DND-41 (cell line): ENCODE data around the gene PCDHA11.
"Not testable (repeated sequence)": the region's sequence is repeated elsewhere in the genome, so short reads cannot be mapped to it uniquely, and the experiment has no call there.

Source experiments
- ATAC-seq: fragments of 200-7000 bp; cut with Tn5 transposase; 3 replicates; pipeline ENCODE4 v1.9.1; 2021; ENCODE audit warnings: low read depth; ENCODE audit not compliant: insufficient read depth
- DNase-seq: peaks from one replicate; pipeline ENCODE4 v3.0.0-alpha.2; 2020
- H2AFZ ChIP-seq: 2 replicates; pipeline ENCODE4 v1.6.0; 2012; ENCODE audit warnings: low read depth, low read length
- H3K27ac ChIP-seq: 2 replicates; pipeline ENCODE4 v1.5.1; 2012; ENCODE audit warnings: low read length, inconsistent platforms
- H3K27me3 ChIP-seq: fragments of 200-600 bp; sonication (generic); 2 replicates; pipeline ENCODE4 v1.6.0; 2012; ENCODE audit warnings: low read length, mild to moderate bottlenecking, inconsistent platforms; ENCODE audit not compliant: insufficient read depth, poor library complexity
- H3K36me3 ChIP-seq: 2 replicates; pipeline ENCODE4 v1.5.1; 2012; ENCODE audit warnings: low read length, inconsistent platforms; ENCODE audit not compliant: insufficient read depth
- H3K4me1 ChIP-seq: 2 replicates; pipeline ENCODE4 v1.5.1; 2012; ENCODE audit warnings: mild to moderate bottlenecking, low read length; ENCODE audit not compliant: insufficient read depth
- H3K4me2 ChIP-seq: 2 replicates; pipeline ENCODE4 v1.6.0; 2012; ENCODE audit warnings: mild to moderate bottlenecking, moderate library complexity, low read length, inconsistent platforms; ENCODE audit not compliant: insufficient read depth
- H3K4me3 ChIP-seq, 2 experiments: fragments of 200-600 bp in 1 of 2; shearing (Covaris generic) in 1 of 2; 2 replicates each; pipeline ENCODE4 v1.5.1; 2012 to 2016; ENCODE audit warnings: inconsistent platforms in 2 of 2, low read length in 2 of 2, mild to moderate bottlenecking in 2 of 2, low read depth in 1 of 2, moderate library complexity in 1 of 2
- H3K79me2 ChIP-seq: 2 replicates; pipeline ENCODE4 v1.6.0; 2012; ENCODE audit warnings: low read length, inconsistent platforms; ENCODE audit not compliant: insufficient read depth
- H3K9ac ChIP-seq: 2 replicates; pipeline ENCODE4 v1.6.0; 2012; ENCODE audit warnings: low read depth, mild to moderate bottlenecking, inconsistent platforms, low read length, moderate library complexity
- H3K9me3 ChIP-seq: 2 replicates; pipeline ENCODE4 v1.5.1; 2012; ENCODE audit warnings: low read length, moderate library complexity, mild to moderate bottlenecking, inconsistent platforms; ENCODE audit not compliant: insufficient read depth, severe bottlenecking
- H4K20me1 ChIP-seq: 2 replicates; pipeline ENCODE4 v1.6.0; 2012; ENCODE audit warnings: low read length; ENCODE audit not compliant: insufficient read depth
- EZH2 ChIP-seq: IDR thresholded peaks from 3 replicates; pipeline ENCODE4 v1.6.1; 2012; ENCODE audit warnings: borderline replicate concordance, low read depth, mild to moderate bottlenecking, moderate library complexity, low read length, inconsistent platforms; ENCODE audit not compliant: severe bottlenecking
- TF ChIP-seq, protein P1 (sequence below): IDR thresholded peaks from 2 replicates; pipeline ENCODE4 v1.5.1; 2012; ENCODE audit warnings: borderline replicate concordance, low read length, moderate library complexity, mild to moderate bottlenecking; ENCODE audit not compliant: poor library complexity, severe bottlenecking; ENCODE audit errors: extremely low read depth

Gene PCDHA11

DNA sequence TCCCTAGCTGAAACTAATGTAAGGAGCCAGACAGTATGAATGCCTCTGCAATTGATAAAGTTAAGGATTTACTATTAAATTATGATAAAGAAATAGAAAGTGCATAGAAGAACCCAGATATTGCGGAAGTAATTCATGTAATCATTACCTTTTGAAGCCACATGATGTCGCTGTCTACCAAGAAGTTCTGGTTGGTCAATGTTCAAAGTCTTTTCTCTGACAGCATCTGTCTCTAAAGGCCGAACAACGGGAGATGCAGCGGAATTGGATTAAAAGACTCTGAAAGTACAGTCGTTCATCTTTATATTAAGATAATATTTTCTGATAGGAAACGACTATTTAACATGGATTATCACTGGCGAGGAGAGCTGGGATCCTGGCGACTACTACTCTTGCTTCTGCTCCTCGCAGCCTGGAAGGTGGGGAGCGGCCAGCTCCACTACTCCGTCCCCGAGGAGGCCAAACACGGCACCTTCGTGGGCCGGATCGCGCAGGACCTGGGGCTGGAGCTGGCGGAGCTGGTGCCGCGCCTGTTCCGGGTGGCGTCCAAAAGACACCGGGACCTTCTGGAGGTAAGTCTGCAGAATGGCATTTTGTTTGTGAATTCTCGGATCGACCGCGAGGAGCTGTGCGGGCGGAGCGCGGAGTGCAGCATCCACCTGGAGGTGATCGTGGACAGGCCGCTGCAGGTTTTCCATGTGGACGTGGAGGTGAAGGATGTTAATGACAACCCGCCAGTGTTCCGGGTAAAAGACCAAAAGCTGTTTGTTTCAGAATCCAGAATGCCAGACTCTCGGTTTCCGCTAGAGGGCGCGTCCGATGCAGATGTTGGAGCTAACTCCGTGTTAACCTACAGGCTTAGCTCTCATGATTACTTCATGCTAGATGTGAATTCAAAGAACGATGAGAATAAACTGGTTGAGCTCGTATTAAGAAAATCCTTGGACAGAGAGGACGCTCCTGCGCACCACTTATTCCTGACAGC, 27.5 kb upstream of the PCDHA11 start, which contains the start of gene PCDHA8:
Gene PCDHA8, plus strand, starts transcription at position 210 of the 985 bp plus-strand sequence. Its CDS starts 135 bp downstream, at position 345.
- Histone ChIP-seq H2AFZ (no peak within 1 kb of the TSS), H3K27ac (no peak within 1 kb of the TSS), H3K36me3 (no peaks in the 10 kb centered on the region), H3K79me2 (no peaks in the 10 kb centered on the region), H3K27me3 (no peaks in the 10 kb centered on the region), H4K20me1 (no peaks in the 10 kb centered on the region), H3K9ac (no peak within 1 kb of the TSS), H3K9me3 (no peaks in the 10 kb centered on the region), H3K4me1 (no peaks in the 10 kb centered on the region), H3K4me3 (no peak within 1 kb of the TSS), H3K4me2 (no peak within 1 kb of the TSS)
- ATAC-seq: no peak
- TF ChIP-seq, protein P1, sequence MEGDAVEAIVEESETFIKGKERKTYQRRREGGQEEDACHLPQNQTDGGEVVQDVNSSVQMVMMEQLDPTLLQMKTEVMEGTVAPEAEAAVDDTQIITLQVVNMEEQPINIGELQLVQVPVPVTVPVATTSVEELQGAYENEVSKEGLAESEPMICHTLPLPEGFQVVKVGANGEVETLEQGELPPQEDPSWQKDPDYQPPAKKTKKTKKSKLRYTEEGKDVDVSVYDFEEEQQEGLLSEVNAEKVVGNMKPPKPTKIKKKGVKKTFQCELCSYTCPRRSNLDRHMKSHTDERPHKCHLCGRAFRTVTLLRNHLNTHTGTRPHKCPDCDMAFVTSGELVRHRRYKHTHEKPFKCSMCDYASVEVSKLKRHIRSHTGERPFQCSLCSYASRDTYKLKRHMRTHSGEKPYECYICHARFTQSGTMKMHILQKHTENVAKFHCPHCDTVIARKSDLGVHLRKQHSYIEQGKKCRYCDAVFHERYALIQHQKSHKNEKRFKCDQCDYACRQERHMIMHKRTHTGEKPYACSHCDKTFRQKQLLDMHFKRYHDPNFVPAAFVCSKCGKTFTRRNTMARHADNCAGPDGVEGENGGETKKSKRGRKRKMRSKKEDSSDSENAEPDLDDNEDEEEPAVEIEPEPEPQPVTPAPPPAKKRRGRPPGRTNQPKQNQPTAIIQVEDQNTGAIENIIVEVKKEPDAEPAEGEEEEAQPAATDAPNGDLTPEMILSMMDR: peak; percentile 58
- no peak for TF ChIP-seq EZH2
- no peak for DNase-seq

DNA sequence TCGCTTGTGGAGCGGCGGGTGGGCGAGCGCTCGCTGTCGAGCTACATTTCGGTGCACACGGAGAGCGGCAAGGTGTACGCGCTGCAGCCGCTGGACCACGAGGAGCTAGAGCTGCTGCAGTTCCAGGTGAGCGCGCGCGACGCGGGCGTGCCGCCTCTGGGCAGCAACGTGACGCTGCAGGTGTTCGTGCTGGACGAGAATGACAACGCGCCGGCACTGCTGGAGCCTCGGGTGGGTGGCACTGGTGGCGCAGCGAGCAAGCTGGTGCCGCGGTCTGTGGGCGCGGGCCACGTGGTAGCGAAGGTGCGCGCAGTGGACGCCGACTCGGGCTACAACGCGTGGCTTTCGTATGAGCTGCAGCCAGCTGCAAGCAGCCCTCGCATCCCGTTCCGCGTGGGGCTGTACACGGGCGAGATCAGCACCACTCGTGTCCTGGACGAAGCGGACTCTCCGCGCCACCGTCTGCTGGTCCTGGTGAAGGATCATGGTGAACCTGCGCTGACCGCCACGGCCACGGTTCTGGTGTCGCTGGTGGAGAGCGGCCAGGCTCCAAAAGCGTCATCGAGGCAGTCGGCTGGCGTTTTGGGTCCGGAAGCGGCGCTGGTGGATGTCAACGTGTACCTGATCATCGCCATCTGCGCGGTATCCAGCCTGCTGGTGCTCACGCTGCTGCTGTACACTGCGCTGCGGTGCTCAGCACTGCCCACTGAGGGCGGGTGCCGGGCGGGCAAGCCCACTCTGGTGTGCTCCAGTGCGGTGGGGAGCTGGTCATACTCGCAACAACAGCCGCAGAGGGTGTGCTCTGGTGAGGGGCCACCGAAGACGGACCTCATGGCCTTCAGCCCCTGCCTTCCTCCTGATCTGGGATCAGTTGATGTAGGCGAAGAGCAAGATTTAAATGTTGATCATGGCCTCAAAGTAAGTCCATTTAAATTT, 25.7 kb upstream of the PCDHA11 start:
- TF ChIP-seq, protein P1: no peak
- no peak for TF ChIP-seq EZH2
- H2AFZ ChIP-seq: no peak overlapping the region
- H3K27ac ChIP-seq: no peak overlapping the region
- H3K4me1 ChIP-seq: no peaks in the 10 kb centered on the region
- ATAC-seq (no peak), DNase-seq (no peak)
- no peaks in the 10 kb centered on the region for H3K27me3 ChIP-seq
- H3K36me3 ChIP-seq: no peaks in the 10 kb centered on the region
- H4K20me1 ChIP-seq: no peaks in the 10 kb centered on the region
- no peak overlapping the region for H3K4me3 ChIP-seq
- H3K9me3 ChIP-seq: no peaks in the 10 kb centered on the region
- no peak overlapping the region for H3K4me2 ChIP-seq
- no peaks in the 10 kb centered on the region for H3K79me2 ChIP-seq
- no peak overlapping the region for H3K9ac ChIP-seq

DNA sequence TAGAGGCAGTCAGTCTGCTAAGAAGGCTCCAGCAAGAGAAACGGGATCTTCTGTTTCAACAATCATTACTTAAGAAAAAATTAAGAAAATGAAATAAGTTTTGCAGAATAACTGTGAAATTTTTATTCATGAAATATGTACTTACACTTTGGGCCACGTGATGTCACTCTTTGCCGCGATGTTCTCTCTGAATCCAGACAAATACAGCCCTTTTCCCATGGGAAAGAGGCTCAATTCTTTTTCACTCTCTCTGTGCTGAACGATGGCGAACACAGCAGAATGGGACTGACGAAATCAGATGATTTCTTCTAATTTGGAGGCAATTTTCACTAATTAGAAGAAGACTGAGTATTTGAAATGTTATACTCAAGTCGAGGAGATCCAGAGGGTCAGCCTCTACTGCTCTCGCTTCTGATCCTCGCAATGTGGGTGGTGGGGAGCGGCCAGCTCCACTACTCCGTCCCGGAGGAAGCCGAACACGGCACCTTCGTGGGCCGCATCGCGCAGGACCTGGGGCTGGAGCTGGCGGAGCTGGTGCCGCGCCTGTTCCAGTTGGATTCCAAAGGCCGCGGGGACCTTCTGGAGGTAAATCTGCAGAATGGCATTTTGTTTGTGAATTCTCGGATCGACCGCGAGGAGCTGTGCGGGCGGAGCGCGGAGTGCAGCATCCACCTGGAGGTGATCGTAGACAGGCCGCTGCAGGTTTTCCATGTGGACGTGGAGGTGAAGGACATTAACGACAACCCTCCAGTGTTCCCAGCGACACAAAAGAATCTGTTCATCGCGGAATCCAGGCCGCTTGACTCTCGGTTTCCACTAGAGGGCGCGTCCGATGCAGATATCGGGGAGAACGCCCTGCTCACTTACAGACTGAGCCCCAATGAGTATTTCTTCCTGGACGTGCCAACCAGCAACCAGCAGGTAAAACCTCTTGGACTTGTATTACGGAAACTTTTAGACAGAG, 20.3 kb upstream of the PCDHA11 start, which contains the start of gene PCDHA9:
Gene PCDHA9, plus strand, starts transcription at position 244 of the 964 bp plus-strand sequence. Its CDS starts 114 bp downstream, at position 358.
- not testable (repeated sequence) for H3K9me3 ChIP-seq, H3K36me3 ChIP-seq, H3K27me3 ChIP-seq, ATAC-seq, H3K4me1 ChIP-seq, H3K4me3 ChIP-seq, DNase-seq, H3K27ac ChIP-seq, H2AFZ ChIP-seq, H4K20me1 ChIP-seq, H3K79me2 ChIP-seq, H3K9ac ChIP-seq, H3K4me2 ChIP-seq

GRCh38 chr5:140849831-140850634, 18.7 kb upstream of the PCDHA11 start:
- not testable (repeated sequence) for H3K79me2 ChIP-seq, H3K4me1 ChIP-seq, DNase-seq, H3K9me3 ChIP-seq, H3K27me3 ChIP-seq, H2AFZ ChIP-seq, H3K27ac ChIP-seq, H3K4me3 ChIP-seq, H3K36me3 ChIP-seq, H3K4me2 ChIP-seq, H3K9ac ChIP-seq, ATAC-seq, H4K20me1 ChIP-seq
